Measurements from ENCODE around the gene DPP10.

Gene DPP10

GRCh38 chr2:114698520-114698919 is 256.1 kb downstream of the DPP10 start:
- no peak for TF ChIP-seq CTCF (IDR thresholded peaks at IDR 0.05; ENCODE audit: low read depth, low read length, missing control alignments)
- H3K4me3 ChIP-seq (ENCODE audit: low read depth, low read length) = no peak overlapping the region
- DNase-seq (ENCODE audit: low read depth) = no peak

- no peak for DNase-seq (ENCODE audit: low read depth)
- H3K4me3 ChIP-seq (ENCODE audit: low read depth, low read length) = no peak overlapping the region
- no peak for TF ChIP-seq CTCF (IDR thresholded peaks at IDR 0.05; ENCODE audit: low read depth, low read length, missing control alignments)
Measured at GRCh38 chr2:114699423-114699944, 257.0 kb downstream of the DPP10 start.

GRCh38 chr2:114700440-114700839 is 258.0 kb downstream of the DPP10 start:
- no peak for TF ChIP-seq CTCF (IDR thresholded peaks at IDR 0.05; ENCODE audit: low read depth, low read length, missing control alignments)
- no peak for DNase-seq (ENCODE audit: low read depth)
- no peak overlapping the region for H3K4me3 ChIP-seq (ENCODE audit: low read depth, low read length)

GRCh38 chr2:114709936-114710850 is 267.8 kb downstream of the DPP10 start:
- no peak for DNase-seq (ENCODE audit: low read depth)
- no peak for TF ChIP-seq CTCF (IDR thresholded peaks at IDR 0.05; ENCODE audit: low read depth, low read length, missing control alignments)
- no peak overlapping the region for H3K4me3 ChIP-seq (ENCODE audit: low read depth, low read length)

- no peak overlapping the region for H3K4me3 ChIP-seq (ENCODE audit: low read depth, low read length)
- no peak for TF ChIP-seq CTCF (IDR thresholded peaks at IDR 0.05; ENCODE audit: low read depth, low read length, missing control alignments)
- no peak for DNase-seq (ENCODE audit: low read depth)
Measured at GRCh38 chr2:114714313-114714712, 271.9 kb downstream of the DPP10 start.

GRCh38 chr2:114717049-114717448 is 274.6 kb downstream of the DPP10 start:
- TF ChIP-seq CTCF (IDR thresholded peaks at IDR 0.05; ENCODE audit: low read depth, low read length, missing control alignments) = no peak
- no peak for DNase-seq (ENCODE audit: low read depth)
- no peak overlapping the region for H3K4me3 ChIP-seq (ENCODE audit: low read depth, low read length)
